Ishikawa (cell line): Measurements from ENCODE around the gene KLC3.
A peak's percentile ranks its signal among the peaks of the same experiment; 100 is the strongest.

Experiments used
- CEBPB ChIP-seq: IDR thresholded peaks from 2 replicates; pipeline ENCODE4 v1.6.1; 2012
- CREB1 ChIP-seq: IDR thresholded peaks from 2 replicates; pipeline ENCODE4 v1.6.1; 2012; ENCODE audit warnings: low read depth
- EGR1 ChIP-seq: IDR thresholded peaks from 2 replicates; pipeline ENCODE4 v1.6.1; 2012
- EP300 ChIP-seq: IDR thresholded peaks from 2 replicates; pipeline ENCODE4 v1.6.1; 2012; ENCODE audit warnings: borderline replicate concordance
- FOXM1 ChIP-seq: IDR thresholded peaks from 2 replicates; pipeline ENCODE4 v1.6.1; 2012; ENCODE audit warnings: low read depth, borderline replicate concordance
- NFIC ChIP-seq: IDR thresholded peaks from 2 replicates; pipeline ENCODE4 v1.6.1; 2012
- RAD21 ChIP-seq: IDR thresholded peaks from 2 replicates; pipeline ENCODE4 v1.6.1; 2012; ENCODE audit warnings: low read depth
- REST ChIP-seq: IDR thresholded peaks from 2 replicates; pipeline ENCODE4 v1.6.1; 2012; ENCODE audit warnings: low read depth, mild to moderate bottlenecking
- TAF1 ChIP-seq: IDR thresholded peaks from 2 replicates; pipeline ENCODE4 v1.6.1; 2012; ENCODE audit warnings: low read depth, mild to moderate bottlenecking
- TCF12 ChIP-seq: IDR thresholded peaks from 2 replicates; pipeline ENCODE4 v1.6.1; 2012; ENCODE audit warnings: low read depth
- TEAD4 ChIP-seq: IDR thresholded peaks from 2 replicates; pipeline ENCODE4 v1.6.1; 2012
- YY1 ChIP-seq: IDR thresholded peaks from 2 replicates; pipeline ENCODE4 v1.6.1; 2012; ENCODE audit warnings: low read depth
- ZBTB7A ChIP-seq: IDR thresholded peaks from 2 replicates; pipeline ENCODE4 v1.6.1; 2012; ENCODE audit warnings: low read depth
- TF ChIP-seq, protein P1 (sequence below): IDR thresholded peaks from 2 replicates; pipeline ENCODE4 v1.6.1; 2012
- TF ChIP-seq, protein P2 (sequence below): IDR thresholded peaks from 2 replicates; pipeline ENCODE4 v1.6.1; 2012

The KLC3 gene

DNA sequence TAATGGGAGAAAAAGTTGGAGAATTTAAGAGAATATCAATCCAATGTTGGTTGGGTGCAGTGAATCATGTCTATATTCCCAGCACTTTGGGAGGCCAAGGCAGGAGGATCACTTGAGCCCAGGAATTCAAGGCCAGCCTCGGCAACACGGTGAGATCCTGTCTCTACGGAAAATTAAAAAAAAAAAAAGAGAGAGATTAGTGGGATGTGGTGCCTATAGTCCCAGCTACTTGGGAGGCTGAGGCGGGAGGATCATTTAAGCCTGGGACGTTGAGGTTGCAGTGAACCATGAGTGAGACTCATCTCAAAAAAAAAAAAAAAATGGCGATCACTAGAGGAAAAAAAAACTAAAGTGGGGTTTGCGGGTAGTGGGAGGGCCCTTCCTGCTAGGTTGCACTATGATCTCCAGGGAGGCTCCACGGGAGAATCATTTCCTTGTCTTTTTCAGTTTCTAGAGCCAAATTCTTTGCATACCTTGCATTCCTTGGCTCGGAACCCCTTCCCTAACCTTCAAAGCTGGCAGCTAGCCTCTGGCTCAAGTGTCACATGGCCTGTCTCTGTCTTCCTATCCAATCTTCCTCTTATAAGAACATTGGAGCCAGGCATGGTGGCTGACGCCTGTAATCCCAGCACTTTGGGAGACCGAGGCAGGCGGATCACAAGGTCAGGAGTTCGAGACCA, 35.6 kb downstream of the KLC3 start:
- no peak for TF ChIP-seq ZBTB7A
- peak; percentile 98 for TF ChIP-seq NFIC
- TF ChIP-seq CEBPB: 0 out of 2 replicates have a peak, but pooled peaks have one; percentile 15
- no peak for TF ChIP-seq REST
- TF ChIP-seq, protein P1, sequence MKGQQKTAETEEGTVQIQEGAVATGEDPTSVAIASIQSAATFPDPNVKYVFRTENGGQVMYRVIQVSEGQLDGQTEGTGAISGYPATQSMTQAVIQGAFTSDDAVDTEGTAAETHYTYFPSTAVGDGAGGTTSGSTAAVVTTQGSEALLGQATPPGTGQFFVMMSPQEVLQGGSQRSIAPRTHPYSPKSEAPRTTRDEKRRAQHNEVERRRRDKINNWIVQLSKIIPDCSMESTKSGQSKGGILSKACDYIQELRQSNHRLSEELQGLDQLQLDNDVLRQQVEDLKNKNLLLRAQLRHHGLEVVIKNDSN: peak; percentile 90
- peak; percentile 62; the same call in 1 of the 2 replicates for TF ChIP-seq EP300
- TF ChIP-seq TEAD4: peak; percentile 100
- no peak for TF ChIP-seq CREB1
- no peak for TF ChIP-seq RAD21
- peak; percentile 82 for TF ChIP-seq TCF12
- TF ChIP-seq EGR1: no peak
- TF ChIP-seq YY1: peak; percentile 68; the same call in 1 of the 2 replicates
- TF ChIP-seq FOXM1: no peak
- TF ChIP-seq, protein P2, sequence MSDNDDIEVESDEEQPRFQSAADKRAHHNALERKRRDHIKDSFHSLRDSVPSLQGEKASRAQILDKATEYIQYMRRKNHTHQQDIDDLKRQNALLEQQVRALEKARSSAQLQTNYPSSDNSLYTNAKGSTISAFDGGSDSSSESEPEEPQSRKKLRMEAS: peak; percentile 65; the same call in 1 of the 2 replicates

DNA sequence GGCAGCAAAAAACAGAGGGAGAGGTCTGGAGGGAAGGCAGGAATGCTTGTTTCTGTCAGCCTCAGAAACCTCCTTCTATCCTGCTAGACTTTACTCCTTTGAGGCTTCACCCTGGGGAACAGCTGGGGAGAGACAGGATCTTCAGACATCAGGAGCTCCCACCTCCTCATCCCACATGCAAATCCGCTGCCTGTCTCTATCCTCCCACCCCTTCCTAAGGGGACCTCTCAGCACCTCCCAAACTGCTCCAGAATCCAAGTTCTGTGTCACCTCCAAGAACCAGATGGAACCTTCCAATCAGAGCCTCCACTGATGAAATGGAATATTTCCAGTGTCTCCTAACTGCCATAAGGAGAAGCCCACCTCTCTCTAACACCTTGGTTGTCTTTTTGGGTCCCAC, 39.6 kb downstream of the KLC3 start:
- TF ChIP-seq FOXM1: no peak
- TF ChIP-seq TEAD4: no peak
- TF ChIP-seq CEBPB: no peak
- TF ChIP-seq TCF12: no peak
- TF ChIP-seq YY1: no peak
- no peak for TF ChIP-seq EGR1
- TF ChIP-seq CREB1: no peak
- no peak for TF ChIP-seq EP300
- TF ChIP-seq RAD21: no peak
- TF ChIP-seq, protein P1: no peak
- TF ChIP-seq ZBTB7A: no peak
- no peak for TF ChIP-seq NFIC
- TF ChIP-seq, protein P2: no peak
- TF ChIP-seq TAF1: no peak
- TF ChIP-seq REST: no peak

- no peak for TF ChIP-seq TAF1
- TF ChIP-seq TCF12: no peak
- TF ChIP-seq CEBPB: no peak
- TF ChIP-seq YY1: no peak
- TF ChIP-seq, protein P2: no peak
- TF ChIP-seq FOXM1: no peak
Observed at GRCh38 chr19:45382426-45382825, 41.9 kb downstream of the KLC3 start.

DNA sequence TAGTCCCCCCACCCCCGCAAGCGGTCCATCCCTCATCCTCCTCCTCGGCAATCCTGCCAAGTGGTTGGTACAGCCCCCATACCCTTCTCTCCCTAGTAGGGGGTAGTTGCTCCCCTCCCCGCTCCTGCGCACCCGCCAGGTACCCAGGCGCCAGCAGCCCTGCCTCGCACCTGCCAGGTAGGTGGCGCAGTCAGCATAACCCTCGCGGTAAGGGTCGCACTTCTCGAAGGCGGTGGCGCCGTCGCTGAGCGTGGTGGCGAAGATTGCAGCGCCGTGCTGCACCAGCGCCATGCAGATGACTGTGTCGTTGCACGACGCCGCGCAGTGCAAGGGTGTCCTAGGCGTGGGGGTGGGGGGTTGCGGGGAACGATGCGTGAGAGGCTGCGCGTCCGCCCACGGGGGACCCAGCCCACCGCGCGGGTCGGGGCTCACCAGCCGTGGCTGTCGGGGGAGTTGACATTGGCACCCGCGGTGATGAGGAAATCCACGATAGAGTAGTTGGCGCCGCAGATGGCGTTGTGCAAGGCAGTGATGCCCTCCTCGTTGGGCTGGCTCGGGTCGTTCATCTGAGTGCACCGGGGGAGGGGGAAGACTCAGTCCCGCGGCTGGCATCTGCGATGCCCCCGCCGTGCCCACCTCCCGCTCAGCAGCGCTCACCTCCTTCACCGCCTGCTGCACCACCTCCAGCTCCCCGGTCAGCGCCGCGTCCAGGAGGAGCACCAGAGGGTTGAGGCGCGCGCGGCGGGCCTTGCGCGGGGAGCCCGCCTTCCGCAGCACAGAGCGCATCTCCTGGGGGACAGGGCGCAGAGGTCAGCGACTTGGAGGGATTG, 45.1 kb downstream of the KLC3 start:
- TF ChIP-seq TEAD4: no peak
- TF ChIP-seq TCF12: no peak
- TF ChIP-seq FOXM1: no peak

DNA sequence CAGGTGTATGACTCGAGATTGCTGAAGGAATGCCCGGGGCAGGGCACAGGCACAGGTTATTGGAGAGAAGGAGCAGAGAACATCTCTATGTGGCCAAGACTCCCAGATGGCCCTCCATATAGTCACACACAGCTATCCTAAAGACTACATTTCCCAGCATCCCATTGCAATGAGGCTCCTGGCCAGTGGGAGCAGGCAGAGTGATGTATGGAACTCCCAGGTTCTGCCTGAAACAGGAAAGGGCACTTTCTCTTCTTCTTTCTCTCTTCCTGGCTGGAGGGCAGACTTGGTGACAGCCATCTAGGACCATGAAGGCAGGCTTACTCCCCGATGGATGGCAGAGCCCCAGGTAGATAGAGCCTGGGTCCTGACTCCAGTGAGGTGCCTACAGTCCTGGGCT, 50.8 kb downstream of the KLC3 start:
- TF ChIP-seq YY1 (no peak), EGR1 (no peak), CEBPB (no peak), TEAD4 (no peak)
- TF ChIP-seq, protein P2: no peak
